Lower lobe of right lung (tissue), 2 donors: ENCODE measurements around the gene CHST6. TPM values are rescaled to one million over a fixed set of nuclear protein-coding genes. Genes with fewer than 3 reads are reported as not detected.
"Not testable (repeated sequence)": the region's sequence is repeated elsewhere in the genome, so short reads cannot be mapped to it uniquely, and the experiment has no call there.

ENCODE experiments used
- ATAC-seq, 2 donors: fragments of 200-7000 bp; cut with Tn5 transposase; one replicate each; pipeline ENCODE4 v1.9.1; 2020 to 2022; ENCODE audit warnings: mild to moderate bottlenecking in 2 of 2, moderate library complexity in 2 of 2
- DNase-seq: peaks from one replicate; pipeline ENCODE4 v3.0.0-alpha.2; 2020
- H3K27ac ChIP-seq: fragments of 200-600 bp; one replicate; pipeline ENCODE4 v1.8.0; 2022
- H3K27me3 ChIP-seq: fragments of 200-600 bp; one replicate; pipeline ENCODE4 v1.8.0; 2022; ENCODE audit warnings: low read depth
- H3K36me3 ChIP-seq: fragments of 200-600 bp; one replicate; pipeline ENCODE4 v1.8.0; 2022; ENCODE audit warnings: mild to moderate bottlenecking
- H3K4me1 ChIP-seq: fragments of 200-600 bp; one replicate; pipeline ENCODE4 v1.8.0; 2022
- H3K4me3 ChIP-seq: fragments of 200-600 bp; one replicate; pipeline ENCODE4 v1.8.0; 2022; ENCODE audit warnings: mild to moderate bottlenecking
- H3K9me3 ChIP-seq: fragments of 200-600 bp; one replicate; pipeline ENCODE4 v1.8.0; 2022
- intact Hi-C: fragments of 100-400 bp; cut with DNase I; formaldehyde crosslinking; loops from one replicate; pipeline ENCODE4 v1.11.0; 2022
- long read RNA-seq: library from polyadenylated mRNA; unstranded; transcript quantifications from one replicate; pipeline ENCODE4 v2.0.0, GENCODE V29; 2021
- total RNA-seq: library from RNA; stranded (reverse); fragmentation: NEBNext Ultra II Directional; extraction: Animal tissue kit (Norgen Biotek cat#: 25700); gene quantifications from one replicate; pipeline ENCODE4 v1.2.1, GENCODE V29; 2021
- TF ChIP-seq, protein P1 (sequence below): fragments of 200-600 bp; IDR thresholded peaks from one replicate; pipeline ENCODE4 v1.8.0; 2022; ENCODE audit warnings: antibody characterized with exemption, mild to moderate bottlenecking
- donor health status: DM: no; HTN: yes; CAD: no; lungs with severe emphysema.

Gene CHST6
- 2.5 TPM for total RNA-seq
- long read RNA-seq, full-length matches to known transcripts, result 1 of 3 reads
- long read RNA-seq, partial matches to known transcripts, result 0 of 3 reads
- long read RNA-seq, other reads (novel, unspliced or antisense), result 2 of 3 reads

DNA sequence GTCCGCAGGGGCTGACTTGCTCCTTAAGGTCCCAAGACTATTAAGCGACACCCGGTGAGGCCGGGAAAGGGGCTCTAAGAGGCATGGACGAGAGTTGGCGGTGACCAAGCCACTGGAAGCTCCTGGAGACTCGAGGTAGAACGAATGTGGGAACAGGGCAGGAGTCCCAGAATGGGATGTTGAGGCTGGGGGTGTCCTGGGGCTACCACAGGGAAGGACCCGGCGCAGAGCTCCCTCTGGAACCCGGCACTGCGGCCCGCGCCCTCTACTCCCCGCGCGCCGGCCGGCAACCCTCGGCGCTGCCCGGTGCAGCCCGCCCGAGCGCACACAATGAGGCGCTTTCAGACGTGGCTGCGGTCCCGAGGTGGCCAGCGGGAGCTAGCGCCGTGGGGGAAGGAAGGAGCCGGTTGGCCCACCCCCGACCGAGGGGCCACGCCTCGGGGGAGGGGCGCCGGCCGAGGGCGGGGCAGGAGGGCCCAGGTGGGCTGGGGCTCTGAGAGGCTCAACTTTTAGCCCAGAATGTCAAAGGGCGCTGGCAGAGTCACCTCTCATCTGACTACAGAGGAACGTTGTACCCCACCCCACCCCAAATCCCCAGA is at the start of gene CHST6:
CHST6 (minus strand) TSS at position 366 of the 599 bp plus-strand sequence. CDS start 15,613 bp downstream, outside the sequence.
- no peak within 1 kb of the TSS for H3K27ac ChIP-seq
- H3K4me3 ChIP-seq, result peak within 1 kb of the TSS; percentile 42
- H3K36me3 ChIP-seq, result no peaks in the 10 kb centered on the region
- peaks cover 28% of the 10 kb centered on the region for H3K27me3 ChIP-seq
- peak; percentile 65 to 81 for ATAC-seq
- TF ChIP-seq, protein P1, sequence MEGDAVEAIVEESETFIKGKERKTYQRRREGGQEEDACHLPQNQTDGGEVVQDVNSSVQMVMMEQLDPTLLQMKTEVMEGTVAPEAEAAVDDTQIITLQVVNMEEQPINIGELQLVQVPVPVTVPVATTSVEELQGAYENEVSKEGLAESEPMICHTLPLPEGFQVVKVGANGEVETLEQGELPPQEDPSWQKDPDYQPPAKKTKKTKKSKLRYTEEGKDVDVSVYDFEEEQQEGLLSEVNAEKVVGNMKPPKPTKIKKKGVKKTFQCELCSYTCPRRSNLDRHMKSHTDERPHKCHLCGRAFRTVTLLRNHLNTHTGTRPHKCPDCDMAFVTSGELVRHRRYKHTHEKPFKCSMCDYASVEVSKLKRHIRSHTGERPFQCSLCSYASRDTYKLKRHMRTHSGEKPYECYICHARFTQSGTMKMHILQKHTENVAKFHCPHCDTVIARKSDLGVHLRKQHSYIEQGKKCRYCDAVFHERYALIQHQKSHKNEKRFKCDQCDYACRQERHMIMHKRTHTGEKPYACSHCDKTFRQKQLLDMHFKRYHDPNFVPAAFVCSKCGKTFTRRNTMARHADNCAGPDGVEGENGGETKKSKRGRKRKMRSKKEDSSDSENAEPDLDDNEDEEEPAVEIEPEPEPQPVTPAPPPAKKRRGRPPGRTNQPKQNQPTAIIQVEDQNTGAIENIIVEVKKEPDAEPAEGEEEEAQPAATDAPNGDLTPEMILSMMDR, result no peak
- no peak for DNase-seq
- intact Hi-C loops, result no loop called here
- H3K4me1 ChIP-seq, result peaks cover 12% of the 10 kb centered on the region
- no peaks in the 10 kb centered on the region for H3K9me3 ChIP-seq

GRCh38 chr16:75542462-75542861 is 47.2 kb upstream of the CHST6 start:
- DNase-seq, H3K4me3 ChIP-seq, ATAC-seq, H3K9me3 ChIP-seq, intact Hi-C loops, H3K4me1 ChIP-seq, H3K36me3 ChIP-seq, H3K27ac ChIP-seq, H3K27me3 ChIP-seq: not testable (repeated sequence)

DNA sequence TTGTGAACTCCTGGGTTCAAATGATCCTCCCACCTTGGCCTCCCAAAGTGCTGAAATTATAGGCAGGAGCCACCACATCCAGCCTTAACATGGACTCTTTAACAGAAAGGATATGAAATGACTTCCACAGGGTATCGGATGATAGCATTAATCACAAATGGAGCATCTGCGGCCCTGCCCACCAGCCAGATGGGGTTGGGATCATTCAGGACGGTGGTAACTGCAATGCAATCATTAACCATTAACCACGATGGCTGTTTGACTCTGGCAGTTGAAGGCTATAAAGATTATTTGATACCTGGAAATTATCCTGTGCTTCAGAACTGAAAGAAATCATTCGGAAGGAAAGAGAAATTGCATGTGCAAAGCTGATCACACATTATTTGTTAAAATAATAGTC is 46.0 kb upstream of the CHST6 start:
- no peaks in the 10 kb centered on the region for H3K4me1 ChIP-seq
- H3K36me3 ChIP-seq, result no peaks in the 10 kb centered on the region
- no peak overlapping the region for H3K27ac ChIP-seq
- no peak overlapping the region for H3K4me3 ChIP-seq
- no peaks in the 10 kb centered on the region for H3K27me3 ChIP-seq
- no peak for ATAC-seq
- H3K9me3 ChIP-seq, result no peaks in the 10 kb centered on the region
- TF ChIP-seq, protein P1, result no peak
- intact Hi-C loops, result no loop called here
- DNase-seq, result no peak

DNA sequence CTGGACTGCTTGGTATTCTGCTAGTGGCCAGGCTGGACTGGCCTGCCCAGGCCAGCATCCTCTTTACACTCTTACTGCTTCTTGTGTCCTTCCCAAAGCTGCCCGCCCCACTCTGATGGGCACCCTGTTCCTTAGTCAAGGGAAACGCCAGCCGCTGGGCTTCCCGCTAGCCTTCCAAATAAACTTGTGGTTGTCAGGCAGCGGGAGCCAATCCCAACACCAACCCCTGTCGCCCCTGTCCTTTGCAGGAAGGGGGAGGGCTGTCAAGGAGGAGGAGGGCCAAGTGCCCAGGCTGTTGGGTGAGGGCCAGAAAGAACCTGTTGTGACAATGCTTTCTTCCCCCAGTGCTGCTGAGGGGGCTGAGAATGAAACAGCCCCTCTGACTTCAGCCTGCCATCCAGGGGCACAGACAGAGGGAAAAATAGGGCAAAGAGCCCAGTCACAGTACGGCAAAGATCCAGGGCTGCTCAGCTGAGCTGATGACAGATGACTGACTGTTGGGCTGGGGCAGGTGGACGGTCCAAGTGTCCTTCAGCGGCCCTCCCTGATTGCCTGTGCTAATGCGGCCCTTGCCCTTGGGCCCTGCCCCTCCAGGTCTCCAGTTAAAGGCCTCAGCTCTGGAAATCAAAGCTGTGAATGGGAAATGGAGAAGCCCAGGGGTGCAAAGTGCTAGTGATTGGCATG is 43.8 kb upstream of the CHST6 start:
- DNase-seq, H3K27ac ChIP-seq, H3K36me3 ChIP-seq, H3K4me3 ChIP-seq, H3K9me3 ChIP-seq, H3K27me3 ChIP-seq, H3K4me1 ChIP-seq, intact Hi-C loops: not testable (repeated sequence)
- ATAC-seq, result peak in 1 of 2 donors; percentile 11

- H3K9me3 ChIP-seq, result no peaks in the 10 kb centered on the region
- H3K36me3 ChIP-seq, result no peaks in the 10 kb centered on the region
- no peak overlapping the region for H3K27ac ChIP-seq
- no peaks in the 10 kb centered on the region for H3K4me1 ChIP-seq
- H3K27me3 ChIP-seq, result no peaks in the 10 kb centered on the region
- no peak for ATAC-seq
- TF ChIP-seq, protein P1, result no peak
- intact Hi-C loops, result no loop called here
- no peak for DNase-seq
- H3K4me3 ChIP-seq, result no peak overlapping the region
Measured at GRCh38 chr16:75537776-75538175, 42.5 kb upstream of the CHST6 start.

- intact Hi-C loops, result no loop called here
- H3K27ac ChIP-seq, result no peak within 1 kb of the TSS
- H3K36me3 ChIP-seq, result no peaks in the 10 kb centered on the region
- H3K4me1 ChIP-seq, result no peaks in the 10 kb centered on the region
- DNase-seq (no peak), ATAC-seq (no peak)
- TF ChIP-seq, protein P1, result no peak
- no peaks in the 10 kb centered on the region for H3K27me3 ChIP-seq
- H3K9me3 ChIP-seq, result no peaks in the 10 kb centered on the region
- no peak within 1 kb of the TSS for H3K4me3 ChIP-seq
Measured at GRCh38 chr16:75535901-75536300, 40.7 kb upstream of the CHST6 start, which contains the start of gene CHST5. Gene CHST5 (minus strand): TSS chr16:75536108. CDS start chr16:75530384, 5,724 bp downstream.
